NB4 (cell line): ENCODE results near the gene RRN3.

Source experiments
- POLR2A ChIP-seq: IDR thresholded peaks from 2 replicates; pipeline ENCODE4 v1.6.1; 2011; ENCODE audit warnings: mild to moderate bottlenecking; ENCODE audit not compliant: insufficient read length; ENCODE audit errors: extremely low read depth
- TF ChIP-seq, protein P1 (sequence below): IDR thresholded peaks from one replicate; pipeline ENCODE4 v1.5.1; 2012; ENCODE audit warnings: low read depth, low read length
- TF ChIP-seq, protein P2 (sequence below): IDR thresholded peaks from 2 replicates; pipeline ENCODE4 v1.6.1; 2011; ENCODE audit warnings: low read depth, low read length

DNA sequence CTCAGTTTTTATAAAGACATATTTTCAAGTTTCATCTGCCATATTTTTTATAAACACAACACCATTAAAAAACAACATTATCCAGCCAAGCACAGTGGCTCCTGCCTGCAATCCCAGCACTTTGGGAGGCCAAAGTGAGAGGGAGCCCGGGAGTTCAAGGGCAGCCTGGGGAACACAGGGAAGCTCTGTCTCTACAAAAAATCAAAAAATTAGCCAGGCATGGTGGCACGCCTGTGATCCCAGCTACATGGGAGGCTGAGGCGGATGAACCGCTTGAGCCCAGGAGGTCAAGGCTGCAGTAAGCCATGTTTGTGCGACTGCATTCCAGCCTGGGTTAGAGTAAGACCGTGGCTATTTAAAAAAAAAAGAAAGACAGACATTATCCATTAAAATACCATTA lies 21.0 kb downstream of the RRN3 start:
- TF ChIP-seq, protein P1, sequence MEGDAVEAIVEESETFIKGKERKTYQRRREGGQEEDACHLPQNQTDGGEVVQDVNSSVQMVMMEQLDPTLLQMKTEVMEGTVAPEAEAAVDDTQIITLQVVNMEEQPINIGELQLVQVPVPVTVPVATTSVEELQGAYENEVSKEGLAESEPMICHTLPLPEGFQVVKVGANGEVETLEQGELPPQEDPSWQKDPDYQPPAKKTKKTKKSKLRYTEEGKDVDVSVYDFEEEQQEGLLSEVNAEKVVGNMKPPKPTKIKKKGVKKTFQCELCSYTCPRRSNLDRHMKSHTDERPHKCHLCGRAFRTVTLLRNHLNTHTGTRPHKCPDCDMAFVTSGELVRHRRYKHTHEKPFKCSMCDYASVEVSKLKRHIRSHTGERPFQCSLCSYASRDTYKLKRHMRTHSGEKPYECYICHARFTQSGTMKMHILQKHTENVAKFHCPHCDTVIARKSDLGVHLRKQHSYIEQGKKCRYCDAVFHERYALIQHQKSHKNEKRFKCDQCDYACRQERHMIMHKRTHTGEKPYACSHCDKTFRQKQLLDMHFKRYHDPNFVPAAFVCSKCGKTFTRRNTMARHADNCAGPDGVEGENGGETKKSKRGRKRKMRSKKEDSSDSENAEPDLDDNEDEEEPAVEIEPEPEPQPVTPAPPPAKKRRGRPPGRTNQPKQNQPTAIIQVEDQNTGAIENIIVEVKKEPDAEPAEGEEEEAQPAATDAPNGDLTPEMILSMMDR = no peak
- no peak for TF ChIP-seq POLR2A
- TF ChIP-seq, protein P2, sequence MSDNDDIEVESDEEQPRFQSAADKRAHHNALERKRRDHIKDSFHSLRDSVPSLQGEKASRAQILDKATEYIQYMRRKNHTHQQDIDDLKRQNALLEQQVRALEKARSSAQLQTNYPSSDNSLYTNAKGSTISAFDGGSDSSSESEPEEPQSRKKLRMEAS = no peak
